CD14-positive monocyte (primary cell): ENCODE measurements around the gene SRC. TPM values are rescaled to one million over a fixed set of nuclear protein-coding genes. Genes with fewer than 3 reads are reported as not detected.

Experiments used
- DNase-seq, 3 donors: peaks; one replicate each; pipeline ENCODE4 v3.0.0-alpha.2; 2011 to 2022
- H2AFZ ChIP-seq: 2 replicates; pipeline ENCODE4 v1.6.0; 2012; ENCODE audit warnings: mild to moderate bottlenecking, low read depth, low read length, inconsistent platforms; ENCODE audit not compliant: insufficient read depth, poor library complexity, severe bottlenecking
- H3K27ac ChIP-seq, 2 donors: 1 replicate in 1 of 2; 2 replicates in 1 of 2; pipeline ENCODE4 v1.5.1; 2012 to 2013; ENCODE audit warnings: low read length in 2 of 2, control low read depth in 1 of 2, inconsistent platforms in 1 of 2, low read depth in 1 of 2, mild to moderate bottlenecking in 1 of 2
- H3K27me3 ChIP-seq, 2 donors: one replicate each; pipeline versions ENCODE4 v1.6.0 to v1.6.1; 2011 to 2013; ENCODE audit warnings: low read length in 2 of 2; ENCODE audit not compliant: control insufficient read depth in 2 of 2, insufficient read depth in 2 of 2
- H3K36me3 ChIP-seq, 2 donors: replicated peaks in 1 of 2; 1 replicate in 1 of 2; 2 replicates in 1 of 2; pipeline versions ENCODE4 v1.5.1 to v1.6.1; 2012 to 2013; ENCODE audit warnings: low read length in 2 of 2, control low read depth in 1 of 2, inconsistent platforms in 1 of 2, mild to moderate bottlenecking in 1 of 2; ENCODE audit not compliant: insufficient read depth in 2 of 2, control insufficient read depth in 1 of 2
- H3K4me1 ChIP-seq, 2 donors: 1 replicate in 1 of 2; 2 replicates in 1 of 2; pipeline versions ENCODE4 v1.5.1 to v1.6.1; 2012 to 2013; ENCODE audit warnings: low read length in 2 of 2, control low read depth in 1 of 2, inconsistent platforms in 1 of 2, mild to moderate bottlenecking in 1 of 2, moderate library complexity in 1 of 2; ENCODE audit not compliant: insufficient read depth in 2 of 2, control insufficient read depth in 1 of 2
- H3K4me2 ChIP-seq: replicated peaks from 2 replicates; pipeline ENCODE3; 2012; ENCODE audit warnings: low read length, moderate library complexity, mild to moderate bottlenecking; ENCODE audit not compliant: poor library complexity, severe bottlenecking; ENCODE audit errors: extremely low read depth
- H3K4me3 ChIP-seq, 3 experiments: fragments of 200-600 bp in 1 of 3; sonication (generic) in 1 of 3; replicated peaks in 1 of 3; 1 replicate in 2 of 3; 2 replicates in 1 of 3; pipeline ENCODE4 v1.5.1; 2011 to 2013; ENCODE audit warnings: low read length in 3 of 3, mild to moderate bottlenecking in 3 of 3, control low read depth in 2 of 3, low read depth in 2 of 3, inconsistent platforms in 1 of 3, moderate library complexity in 1 of 3
- H3K79me2 ChIP-seq: 2 replicates; pipeline ENCODE4 v1.6.0; 2012; ENCODE audit warnings: mild to moderate bottlenecking, control low read depth, inconsistent platforms, low read length, moderate library complexity; ENCODE audit not compliant: insufficient read depth
- H3K9ac ChIP-seq: 2 replicates; pipeline ENCODE4 v1.6.0; 2017; ENCODE audit warnings: low read length, mild to moderate bottlenecking; ENCODE audit not compliant: insufficient read depth, poor library complexity, severe bottlenecking
- H3K9me3 ChIP-seq, 2 donors: replicated peaks in 1 of 2; 1 replicate in 1 of 2; 2 replicates in 1 of 2; pipeline versions ENCODE4 v1.5.1 to v1.6.1; 2012 to 2013; ENCODE audit warnings: low read length in 2 of 2, control low read depth in 1 of 2; ENCODE audit not compliant: control insufficient read depth in 1 of 2, insufficient read depth in 1 of 2
- H4K20me1 ChIP-seq: 2 replicates; pipeline ENCODE4 v1.6.0; 2012; ENCODE audit warnings: mild to moderate bottlenecking, low read length, control low read depth, moderate library complexity; ENCODE audit not compliant: insufficient read depth
- H3K27ac Mint-ChIP-seq, 7 donors: one replicate each; pipeline ENCODE4 v1.8.0; 2020; ENCODE audit warnings: mild to moderate bottlenecking in 7 of 7, mixed read lengths in 7 of 7, moderate library complexity in 6 of 7, inconsistent platforms in 2 of 7
- H3K27me3 Mint-ChIP-seq, 3 donors: one replicate each; pipeline ENCODE4 v1.8.0; 2021 to 2022; ENCODE audit warnings: low read depth in 3 of 3, mild to moderate bottlenecking in 3 of 3, mixed read lengths in 3 of 3, moderate library complexity in 3 of 3, inconsistent platforms in 1 of 3
- H3K36me3 Mint-ChIP-seq, 2 donors: one replicate each; pipeline ENCODE4 v1.8.0; 2020; ENCODE audit warnings: mixed read lengths in 2 of 2, inconsistent platforms in 1 of 2, mild to moderate bottlenecking in 1 of 2
- H3K4me1 Mint-ChIP-seq: one replicate; pipeline ENCODE4 v1.8.0; 2020; ENCODE audit warnings: mild to moderate bottlenecking, mixed read lengths
- H3K4me3 Mint-ChIP-seq, 2 donors: one replicate each; pipeline ENCODE4 v1.8.0; 2020; ENCODE audit warnings: mild to moderate bottlenecking in 2 of 2, mixed read lengths in 2 of 2, moderate library complexity in 1 of 2
- H3K9me3 Mint-ChIP-seq, 7 donors: one replicate each; pipeline ENCODE4 v1.8.0; 2020 to 2022; ENCODE audit warnings: mixed read lengths in 7 of 7, mild to moderate bottlenecking in 6 of 7, moderate library complexity in 6 of 7, inconsistent platforms in 2 of 7
- WGBS: methylation state at CpG from one replicate; pipeline ENCODE4 v1.1.5; 2013; ENCODE audit warnings: missing lambda C conversion rate; ENCODE audit not compliant: insufficient coverage; 5-methylcytosine and 5-hydroxymethylcytosine counted together
- intact Hi-C, 2 donors: fragments of 100-400 bp; cut with micrococcal nuclease; formaldehyde crosslinking; loops; one replicate each; pipeline versions ENCODE4 v1.15.0 to v1.15.1; 2023
- polyA plus RNA-seq, 3 donors: library from polyadenylated mRNA; depleted of rRNA in 1 of 3; unstranded in 2 of 3; stranded (reverse) in 1 of 3; fragments of 300-500 nt in 2 of 3; fragments of >200 nt in 1 of 3; fragmentation: Illumina TruSeq in 2 of 3; gene quantifications; 1 replicate in 2 of 3; 2 replicates in 1 of 3; pipeline ENCODE4 v1.2.3, GENCODE V29; 2012 to 2021
- TF ChIP-seq, protein P1 (sequence below): fragments of 200-600 bp; IDR thresholded peaks from one replicate; pipeline ENCODE4 v1.8.0; 2022; ENCODE audit warnings: antibody characterized with exemption, mild to moderate bottlenecking

Gene SRC
- polyA plus RNA-seq, 3 donors, result 4.9 to 55.1 (median 6.8) TPM

DNA sequence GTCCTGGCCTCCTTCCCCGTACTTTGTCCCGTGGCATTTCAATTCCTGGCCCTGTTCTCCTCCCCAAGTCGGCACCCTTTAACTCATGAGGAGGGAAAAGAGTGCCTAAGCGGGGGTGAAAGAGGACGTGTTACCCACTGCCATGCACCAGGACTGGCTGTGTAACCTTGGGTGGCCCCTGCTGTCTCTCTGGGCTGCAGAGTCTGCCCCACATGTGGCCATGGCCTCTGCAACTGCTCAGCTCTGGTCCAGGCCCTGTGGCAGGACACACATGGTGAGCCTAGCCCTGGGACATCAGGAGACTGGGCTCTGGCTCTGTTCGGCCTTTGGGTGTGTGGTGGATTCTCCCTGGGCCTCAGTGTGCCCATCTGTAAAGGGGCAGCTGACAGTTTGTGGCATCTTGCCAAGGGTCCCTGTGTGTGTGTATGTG lies 58.5 kb downstream of the SRC start:
- intact Hi-C loops, result loop anchor here in 1 of 2 donors (10.0 kb wide), 1 partner anchor 120 kb away; the partner anchor contains the start of genes BLCAP and NNAT
- no peak overlapping the region for H3K4me3 Mint-ChIP-seq
- no peaks in the 10 kb centered on the region for H3K79me2 ChIP-seq
- no peak overlapping the region for H3K9ac ChIP-seq
- TF ChIP-seq, protein P1, sequence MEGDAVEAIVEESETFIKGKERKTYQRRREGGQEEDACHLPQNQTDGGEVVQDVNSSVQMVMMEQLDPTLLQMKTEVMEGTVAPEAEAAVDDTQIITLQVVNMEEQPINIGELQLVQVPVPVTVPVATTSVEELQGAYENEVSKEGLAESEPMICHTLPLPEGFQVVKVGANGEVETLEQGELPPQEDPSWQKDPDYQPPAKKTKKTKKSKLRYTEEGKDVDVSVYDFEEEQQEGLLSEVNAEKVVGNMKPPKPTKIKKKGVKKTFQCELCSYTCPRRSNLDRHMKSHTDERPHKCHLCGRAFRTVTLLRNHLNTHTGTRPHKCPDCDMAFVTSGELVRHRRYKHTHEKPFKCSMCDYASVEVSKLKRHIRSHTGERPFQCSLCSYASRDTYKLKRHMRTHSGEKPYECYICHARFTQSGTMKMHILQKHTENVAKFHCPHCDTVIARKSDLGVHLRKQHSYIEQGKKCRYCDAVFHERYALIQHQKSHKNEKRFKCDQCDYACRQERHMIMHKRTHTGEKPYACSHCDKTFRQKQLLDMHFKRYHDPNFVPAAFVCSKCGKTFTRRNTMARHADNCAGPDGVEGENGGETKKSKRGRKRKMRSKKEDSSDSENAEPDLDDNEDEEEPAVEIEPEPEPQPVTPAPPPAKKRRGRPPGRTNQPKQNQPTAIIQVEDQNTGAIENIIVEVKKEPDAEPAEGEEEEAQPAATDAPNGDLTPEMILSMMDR, result no peak
- H3K27me3 Mint-ChIP-seq, result peaks cover 13 to 30% (median 26%) of the 10 kb centered on the region in 3 donors
- H3K36me3 ChIP-seq, result peaks cover 13 to 41% of the 10 kb centered on the region in 2 donors
- DNase-seq, result no peak
- no peak overlapping the region for H3K4me3 ChIP-seq
- H3K9me3 Mint-ChIP-seq, result peaks cover 0 to 1% (median 0%) of the 10 kb centered on the region in 7 donors
- peaks cover 12 to 17% of the 10 kb centered on the region in 2 donors for H3K4me1 ChIP-seq
- peaks cover 0 to 7% of the 10 kb centered on the region in 2 donors for H3K27me3 ChIP-seq
- peaks cover 18% of the 10 kb centered on the region for H3K4me1 Mint-ChIP-seq
- H3K9me3 ChIP-seq, result no peaks in the 10 kb centered on the region
- 80% methylated on average over 4 of the region's 6 CpGs for WGBS
- H4K20me1 ChIP-seq, result peaks cover 16% of the 10 kb centered on the region
- no peak overlapping the region for H2AFZ ChIP-seq
- H3K36me3 Mint-ChIP-seq, result peaks cover 18 to 29% of the 10 kb centered on the region in 2 donors
- no peak overlapping the region for H3K4me2 ChIP-seq
- H3K27ac ChIP-seq, result no peak overlapping the region
- H3K27ac Mint-ChIP-seq, result no peak overlapping the region

DNA sequence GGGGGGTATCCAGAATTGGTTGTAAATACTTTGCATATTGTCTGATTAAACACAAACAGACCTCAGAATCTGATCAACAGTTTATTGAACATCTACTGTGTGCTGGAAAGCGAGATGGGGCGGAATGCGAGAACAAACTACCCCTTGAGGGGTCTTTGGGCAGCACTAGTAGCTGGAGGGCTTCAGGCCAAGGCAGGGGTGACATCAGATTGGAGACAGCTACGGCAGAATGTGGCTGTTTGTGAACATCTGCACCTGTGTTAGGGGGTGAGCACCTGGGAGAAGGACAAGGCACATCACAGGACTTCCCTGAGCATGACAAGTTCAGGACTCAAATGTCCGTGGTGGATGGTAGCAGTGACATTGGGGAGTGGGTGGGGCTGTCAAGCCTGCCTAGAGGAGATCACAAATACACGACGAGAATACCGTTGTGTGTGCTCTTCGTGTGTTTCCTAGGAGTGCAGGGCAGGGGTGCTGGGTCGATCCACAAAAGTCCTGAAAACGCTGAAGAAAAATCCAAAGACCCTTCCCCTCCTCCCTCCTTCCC lies 59.5 kb downstream of the SRC start:
- TF ChIP-seq, protein P1, result no peak
- H3K9me3 ChIP-seq, result no peaks in the 10 kb centered on the region
- H4K20me1 ChIP-seq, result peaks cover 8% of the 10 kb centered on the region
- H3K27me3 ChIP-seq, result peaks cover 0 to 7% of the 10 kb centered on the region in 2 donors
- H3K4me2 ChIP-seq, result no peak overlapping the region
- peaks cover 13 to 32% of the 10 kb centered on the region in 2 donors for H3K36me3 ChIP-seq
- H3K4me3 Mint-ChIP-seq, result peak overlapping the region in 1 of 2 donors; percentile 86
- H3K9me3 Mint-ChIP-seq, result peaks cover 0 to 1% (median 0%) of the 10 kb centered on the region in 7 donors
- H3K27me3 Mint-ChIP-seq, result peaks cover 13 to 32% (median 28%) of the 10 kb centered on the region in 3 donors
- H3K4me3 ChIP-seq, result no peak overlapping the region
- WGBS, result 91% methylated on average over 11 of the region's 11 CpGs
- no peak overlapping the region for H3K27ac ChIP-seq
- H3K36me3 Mint-ChIP-seq, result peaks cover 18 to 25% of the 10 kb centered on the region in 2 donors
- peaks cover 12 to 18% of the 10 kb centered on the region in 2 donors for H3K4me1 ChIP-seq
- H2AFZ ChIP-seq, result no peak overlapping the region
- H3K79me2 ChIP-seq, result no peaks in the 10 kb centered on the region
- intact Hi-C loops, result loop anchor here in 1 of 2 donors (10.0 kb wide), 1 partner anchor 119 kb away; the partner anchor contains the start of genes BLCAP and NNAT
- no peak for DNase-seq
- H3K9ac ChIP-seq, result no peak overlapping the region
- H3K27ac Mint-ChIP-seq, result no peak overlapping the region
- peaks cover 19% of the 10 kb centered on the region for H3K4me1 Mint-ChIP-seq
